Transverse colon (tissue), 4 donors: ENCODE data around the gene MYB. TPM values are rescaled to one million over a fixed set of nuclear protein-coding genes. Genes with fewer than 3 reads are reported as not detected.
A peak's percentile ranks its signal among the peaks of the same experiment; 100 is the strongest.

ENCODE experiments used
- DNase-seq: peaks from one replicate; pipeline ENCODE4 v3.0.0-alpha.2; 2019
- H3K27ac ChIP-seq, 4 donors: fragments of 200-600 bp; sonication (generic); 2 replicates each; pipeline ENCODE4 v1.5.1; 2016 to 2018; ENCODE audit warnings: inconsistent platforms in 4 of 4
- H3K27me3 ChIP-seq: fragments of 200-600 bp; sonication (generic); 2 replicates; pipeline ENCODE4 v1.5.1; 2017; ENCODE audit warnings: inconsistent platforms
- H3K36me3 ChIP-seq, 4 donors: fragments of 200-600 bp; sonication (generic); 2 replicates each; pipeline ENCODE4 v1.5.1; 2017 to 2019; ENCODE audit warnings: inconsistent platforms in 4 of 4
- H3K4me1 ChIP-seq, 4 donors: fragments of 200-600 bp; sonication (generic); 2 replicates each; pipeline ENCODE4 v1.5.1; 2017 to 2020; ENCODE audit warnings: inconsistent platforms in 4 of 4
- H3K4me3 ChIP-seq, 4 donors: fragments of 200-600 bp; sonication (generic); 1 replicate in 1 of 4; 2 replicates in 3 of 4; pipeline versions ENCODE4 v1.5.1 to v1.6.1; 2017 to 2019; ENCODE audit warnings: inconsistent platforms in 4 of 4
- H3K9me3 ChIP-seq, 2 donors: fragments of 200-600 bp; sonication (generic); 2 replicates each; pipeline ENCODE4 v1.5.1; 2017 to 2019; ENCODE audit warnings: inconsistent platforms in 2 of 2
- CTCF ChIP-seq, 5 experiments: fragments of 200-600 bp in 3 of 5; fragments of 450-650 bp in 2 of 5; sonication (generic) in 3 of 5; IDR thresholded peaks; 1 replicate in 2 of 5; 2 replicates in 3 of 5; pipeline ENCODE4 v1.5.1; 2016 to 2017; ENCODE audit warnings: antibody characterized with exemption in 5 of 5, inconsistent platforms in 3 of 5, mild to moderate bottlenecking in 2 of 5, moderate library complexity in 1 of 5
- EP300 ChIP-seq: sonication (generic); formaldehyde crosslinking; IDR thresholded peaks from one replicate; pipeline ENCODE4 v1.6.1; 2017; ENCODE audit warnings: antibody characterized with exemption, low read depth
- POLR2A ChIP-seq: fragments of 450-650 bp; IDR thresholded peaks from one replicate; pipeline ENCODE4 v1.6.1; 2016; ENCODE audit warnings: antibody characterized with exemption, mild to moderate bottlenecking, moderate library complexity
- POLR2AphosphoS5 ChIP-seq, 3 donors: sonication (generic); formaldehyde crosslinking; IDR thresholded peaks; one replicate each; pipeline ENCODE4 v1.6.1; 2016; ENCODE audit warnings: antibody characterized with exemption in 3 of 3
- WGBS, 2 donors: methylation state at CpG; one replicate each; pipeline ENCODE4 v1.1.5; 2018; ENCODE audit warnings: low coverage in 1 of 2; 5-methylcytosine and 5-hydroxymethylcytosine counted together
- in situ Hi-C, 4 donors: fragments of 200-750 bp; cut with MboI; loops; one replicate each; pipeline versions ENCODE4 v1.15.0 to v1.15.1; 2017; ENCODE audit warnings: low sequenced_read_pairs in 3 of 4, low pct_ligation_motif_present in 1 of 4, low pct_unique_long_range_greater_than_20kb in 1 of 4
- intact Hi-C: fragments of 100-400 bp; cut with DNase I; formaldehyde crosslinking; loops from one replicate; pipeline ENCODE4 v1.15.1; 2023; ENCODE audit warnings: low total_unique reads
- total RNA-seq, 4 donors: library from RNA; depleted of rRNA; stranded (reverse); fragments of >200 nt; gene quantifications; one replicate each; pipeline ENCODE4 v1.1.0, GENCODE V29; 2016

The MYB gene
- total RNA-seq, 4 donors from 2014 or later: 20.9 to 64.1 (median 46.6) TPM

DNA sequence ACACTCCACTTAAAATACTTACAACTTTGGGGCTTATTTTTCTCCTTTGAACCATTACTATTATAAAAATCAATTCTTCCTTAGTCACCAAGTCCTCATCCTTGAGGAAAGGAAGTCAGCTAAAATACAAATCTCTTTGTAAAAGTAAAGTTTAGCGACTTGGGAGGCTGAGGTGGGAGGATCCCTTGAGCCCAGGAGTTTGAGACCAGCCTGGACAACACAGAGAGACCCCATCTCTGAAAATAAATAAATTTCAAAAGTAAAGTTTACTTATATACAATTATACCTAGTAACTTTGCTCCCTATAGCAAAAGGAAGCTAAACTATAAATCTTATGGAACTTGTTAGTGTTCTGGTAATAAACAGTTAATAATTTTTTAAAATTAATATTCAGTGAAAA, 40.4 kb downstream of the MYB start:
- Histone ChIP-seq H3K27ac (no peak overlapping the region), H3K27me3 (no peaks in the 10 kb centered on the region), H3K4me3 (no peak overlapping the region), H3K4me1 (peaks cover 0 to 13% (median 6%) of the 10 kb centered on the region in 4 donors), H3K36me3 (peaks cover 0 to 3% (median 0%) of the 10 kb centered on the region in 4 donors), H3K9me3 (no peaks in the 10 kb centered on the region)
- intact Hi-C loops (no loop called here), in situ Hi-C loops (no loop called here)
- DNase-seq: no peak
- WGBS, 2 donors: 89 to 100% methylated on average over 1 of the region's 1 CpG
- TF ChIP-seq POLR2A (no peak), CTCF (IDR thresholded peaks at IDR 0.05) (no peak), POLR2AphosphoS5 (IDR thresholded peaks at IDR 0.05) (no peak), EP300 (no peak)

GRCh38 chr6:135222623-135223022, 41.5 kb downstream of the MYB start:
- no peak for DNase-seq
- no peak for TF ChIP-seq EP300
- TF ChIP-seq CTCF (IDR thresholded peaks at IDR 0.05): no peak
- TF ChIP-seq POLR2A: no peak
- no peak for TF ChIP-seq POLR2AphosphoS5 (IDR thresholded peaks at IDR 0.05)
- 86 to 88% methylated on average over 5 of the region's 5 CpGs for WGBS, 2 donors

GRCh38 chr6:135224037-135224647, 43.0 kb downstream of the MYB start:
- intact Hi-C loops: no loop called here

More at GRCh38 chr6:135222623-135223022, 41.5 kb downstream of the MYB start:
- in situ Hi-C loops: no loop called here
- H3K36me3 ChIP-seq: no peaks in the 10 kb centered on the region
- H3K27me3 ChIP-seq: no peaks in the 10 kb centered on the region
- no peaks in the 10 kb centered on the region for H3K9me3 ChIP-seq
- H3K4me3 ChIP-seq: no peak overlapping the region
- intact Hi-C loops: no loop called here
- peaks cover 0 to 17% (median 7%) of the 10 kb centered on the region in 4 donors for H3K4me1 ChIP-seq
- H3K27ac ChIP-seq: no peak overlapping the region

GRCh38 chr6:135225911-135226310, 44.8 kb downstream of the MYB start:
- TF ChIP-seq CTCF (IDR thresholded peaks at IDR 0.05): no peak
- no peak for TF ChIP-seq POLR2AphosphoS5 (IDR thresholded peaks at IDR 0.05)
- TF ChIP-seq POLR2A: no peak
- no peak for TF ChIP-seq EP300
- Histone ChIP-seq H3K9me3 (no peaks in the 10 kb centered on the region), H3K4me1 (peaks cover 0 to 20% (median 8%) of the 10 kb centered on the region in 4 donors), H3K27me3 (no peaks in the 10 kb centered on the region), H3K36me3 (no peaks in the 10 kb centered on the region), H3K4me3 (no peak overlapping the region), H3K27ac (no peak overlapping the region)
- no peak for DNase-seq
- 96 to 100% methylated on average over 5 of the region's 5 CpGs for WGBS, 2 donors
- intact Hi-C loops (no loop called here), in situ Hi-C loops (no loop called here)

More at GRCh38 chr6:135224037-135224647, 43.0 kb downstream of the MYB start:
- Histone ChIP-seq H3K4me1 (peaks cover 0 to 17% (median 8%) of the 10 kb centered on the region in 4 donors), H3K27ac (peak overlapping the region; percentile 20 to 69 (median 63)), H3K9me3 (no peaks in the 10 kb centered on the region), H3K36me3 (no peaks in the 10 kb centered on the region), H3K27me3 (no peaks in the 10 kb centered on the region), H3K4me3 (peak overlapping the region in 1 of 4 donors; percentile 8)
- 27 to 48% methylated on average over 6 of the region's 6 CpGs for WGBS, 2 donors
- TF ChIP-seq POLR2A (no peak), POLR2AphosphoS5 (IDR thresholded peaks at IDR 0.05) (no peak), EP300 (no peak), CTCF (IDR thresholded peaks at IDR 0.05) (no peak)
- in situ Hi-C loops: no loop called here
- no peak for DNase-seq
